HepG2 (cell line): ENCODE data around the gene ADGRG1. TPM values are rescaled to one million over a fixed set of nuclear protein-coding genes. Genes with fewer than 3 reads are reported as not detected.

Experiments
- DNMT3B ChIP-seq: conservative IDR thresholded peaks from 2 replicates; pipeline ENCODE4 v1.6.1; 2016; ENCODE audit warnings: missing biosample characterization, control low read depth
- EHMT2 ChIP-seq: fragments of 200-600 bp; sonication (generic); IDR thresholded peaks from 2 replicates; pipeline ENCODE4 v1.7.0; 2017; ENCODE audit warnings: antibody characterized with exemption, low read depth, low read length, borderline replicate concordance
- ERF ChIP-seq: IDR thresholded peaks from 2 replicates; pipeline ENCODE4 v1.6.1; 2018; ENCODE audit warnings: missing biosample characterization, missing genetic modification reagents
- ESRRA ChIP-seq: sonication (generic); formaldehyde crosslinking; IDR thresholded peaks from 2 replicates; pipeline ENCODE4 v1.5.1; 2020; ENCODE audit warnings: mild to moderate bottlenecking, low read depth, missing genetic modification reagents
- NCOR1 ChIP-seq: fragments of 200-600 bp; sonication (generic); IDR thresholded peaks from 2 replicates; pipeline ENCODE4 v1.7.0; 2017; ENCODE audit warnings: antibody characterized with exemption, low read length, borderline replicate concordance
- NFE2L1 ChIP-seq: sonication (generic); formaldehyde crosslinking; IDR thresholded peaks from 2 replicates; pipeline ENCODE4 v1.4.0; 2020; ENCODE audit warnings: missing genetic modification reagents, mild to moderate bottlenecking, borderline replicate concordance
- NKX3-1 ChIP-seq: sonication (generic); formaldehyde crosslinking; IDR thresholded peaks from 2 replicates; pipeline ENCODE4 v1.5.0; 2020; ENCODE audit warnings: missing genetic modification reagents
- TOPORS ChIP-seq: sonication (generic); formaldehyde crosslinking; IDR thresholded peaks from 2 replicates; pipeline ENCODE4 v1.8.0; 2023; ENCODE audit warnings: mild to moderate bottlenecking, missing genetic modification reagents
- TP53 ChIP-seq: sonication (generic); formaldehyde crosslinking; conservative IDR thresholded peaks from 2 replicates; pipeline ENCODE4 v1.4.0; 2020; ENCODE audit warnings: missing genetic modification reagents
- TRIM24 ChIP-seq: sonication (generic); formaldehyde crosslinking; IDR thresholded peaks from 2 replicates; pipeline ENCODE4 v1.8.0; 2022; ENCODE audit warnings: mild to moderate bottlenecking, missing genetic modification reagents
- ZNF264 ChIP-seq: sonication (generic); formaldehyde crosslinking; IDR thresholded peaks from 2 replicates; pipeline ENCODE4 v1.4.0; 2020; ENCODE audit warnings: missing genetic modification reagents
- ZNF329 ChIP-seq: sonication (generic); formaldehyde crosslinking; IDR thresholded peaks from 2 replicates; pipeline ENCODE4 v1.9.0; 2021; ENCODE audit warnings: low read depth, mild to moderate bottlenecking, missing genetic modification reagents
- ZNF350 ChIP-seq: sonication (generic); formaldehyde crosslinking; IDR thresholded peaks from 2 replicates; pipeline ENCODE4 v1.4.0; 2020; ENCODE audit warnings: mild to moderate bottlenecking, low read depth, missing genetic modification reagents, borderline replicate concordance
- ZNF484 ChIP-seq: sonication (generic); formaldehyde crosslinking; IDR thresholded peaks from 2 replicates; pipeline ENCODE4 v1.5.1; 2020; ENCODE audit warnings: mild to moderate bottlenecking, low read depth, missing genetic modification reagents, borderline replicate concordance
- ZNF549 ChIP-seq: sonication (generic); formaldehyde crosslinking; IDR thresholded peaks from 2 replicates; pipeline ENCODE4 v1.5.0; 2020; ENCODE audit warnings: missing genetic modification reagents
- ZNF572 ChIP-seq: sonication (generic); formaldehyde crosslinking; IDR thresholded peaks from 2 replicates; pipeline ENCODE4 v1.5.1; 2020; ENCODE audit warnings: mild to moderate bottlenecking, missing genetic modification reagents
- ZNF776 ChIP-seq: sonication (generic); formaldehyde crosslinking; IDR thresholded peaks from 2 replicates; pipeline ENCODE4 v1.4.0; 2020; ENCODE audit warnings: mild to moderate bottlenecking, missing genetic modification reagents
- polyA plus RNA-seq, 8 experiments: library from polyadenylated mRNA; depleted of rRNA in 3 of 8; stranded (reverse) in 7 of 8; unstranded in 1 of 8; fragments of >200 nt; fragmentation: Illumina TruSeq in 4 of 8; extraction: Trizol in 4 of 8; gene quantifications; 2 replicates each; pipeline versions ENCODE4 v1.2.1 to v1.2.3, GENCODE V29; 2011 to 2016; ENCODE audit warnings: low read depth in 4 of 8, missing spikeins in 1 of 8, mixed read lengths in 1 of 8; ENCODE audit not compliant: insufficient read depth in 1 of 8
- total RNA-seq, 5 experiments: library from RNA; depleted of rRNA; stranded (reverse); fragments of >200 nt; fragmentation: Illumina TruSeq; extraction: Trizol; gene quantifications; 2 replicates each; pipeline ENCODE4 v1.2.3, GENCODE V29; 2016; ENCODE audit warnings: low read depth in 1 of 5
- TF ChIP-seq, protein P1 (sequence below): IDR thresholded peaks from 2 replicates; pipeline ENCODE4 v1.6.1; 2016; ENCODE audit warnings: missing biosample characterization, missing genetic modification reagents, low read depth
- TF ChIP-seq, protein P2 (sequence below): sonication (generic); formaldehyde crosslinking; IDR thresholded peaks from 2 replicates; pipeline ENCODE4 v1.9.0; 2021; ENCODE audit warnings: missing genetic modification reagents, mild to moderate bottlenecking, borderline replicate concordance
- TF ChIP-seq, protein P3 (sequence below): IDR thresholded peaks from 2 replicates; pipeline ENCODE4 v1.6.1; 2018; ENCODE audit warnings: missing genetic modification reagents
- TF ChIP-seq, protein P4 (sequence below): sonication (generic); formaldehyde crosslinking; IDR thresholded peaks from 2 replicates; pipeline ENCODE4 v1.8.1; 2022; ENCODE audit warnings: low read depth, mild to moderate bottlenecking, missing genetic modification reagents
- TF ChIP-seq, protein P5 (sequence below): sonication (generic); formaldehyde crosslinking; IDR thresholded peaks from 2 replicates; pipeline ENCODE4 v1.9.0; 2021; ENCODE audit warnings: missing genetic modification reagents, borderline replicate concordance

ADGRG1 gene
- total and polyA plus RNA-seq, 2 of the 13 experiments (the other 11 are each of a cell fraction or from before 2014, with no cell fraction given), result 2.7 to 5.9 TPM

DNA sequence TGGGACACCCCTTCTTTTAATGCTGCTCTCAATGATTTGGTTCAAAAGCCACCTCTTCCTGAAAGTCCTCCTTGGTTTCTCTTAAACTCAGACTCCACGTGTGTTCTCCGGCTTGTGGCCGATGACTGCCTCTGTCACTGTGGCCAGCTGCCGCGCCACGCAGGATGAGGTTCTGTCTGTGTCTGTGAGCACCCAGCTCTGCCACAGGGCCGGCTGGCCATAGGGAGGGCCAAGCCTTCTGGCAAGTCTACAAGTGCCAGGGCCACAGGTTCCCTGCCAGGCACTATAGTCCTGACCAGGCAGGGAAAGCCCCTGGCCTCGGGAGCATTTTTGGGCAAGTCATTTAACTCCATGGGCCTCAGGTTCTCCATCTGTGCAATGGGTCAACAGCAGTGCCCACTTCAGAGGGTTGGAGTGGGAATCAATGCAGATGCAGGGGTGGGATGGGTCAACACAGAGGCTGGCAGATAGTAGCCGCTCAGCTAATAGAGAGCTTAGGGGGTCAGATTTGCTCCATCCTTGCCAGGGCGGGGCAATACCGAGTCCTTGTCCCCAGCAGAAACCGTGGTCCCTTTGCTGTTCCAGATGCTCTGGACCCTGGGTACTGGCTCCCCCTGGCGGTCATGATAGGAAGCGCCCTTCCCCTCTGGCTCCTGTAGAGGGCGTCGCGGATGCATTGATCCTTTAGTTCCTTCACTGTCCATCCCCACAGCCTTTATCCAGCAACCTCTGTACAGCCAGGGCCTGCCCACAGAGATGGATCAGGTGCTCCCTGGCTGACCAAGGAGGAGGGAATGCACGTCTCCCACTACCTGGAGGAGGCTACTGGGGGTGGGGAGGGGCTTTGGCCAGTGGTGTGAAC is 20.4 kb downstream of the ADGRG1 start (continued):
- TF ChIP-seq TOPORS (CRISPR knock-in tag) (peak; percentile 76; the same call in 1 of the 2 replicates), TP53 (CRISPR knock-in tag) (no peak), ZNF484 (CRISPR knock-in tag) (no peak), NFE2L1 (CRISPR knock-in tag) (no peak), ZNF549 (CRISPR knock-in tag) (no peak), ZNF572 (peak; percentile 95), ZNF329 (CRISPR knock-in tag) (no peak), NCOR1 (no peak), ESRRA (0 out of 2 replicates have a peak, but pooled peaks have one; percentile 33), ZNF776 (CRISPR knock-in tag) (no peak), ERF (peak; percentile 93), ZNF264 (CRISPR knock-in tag) (peak; percentile 55; the same call in 1 of the 2 replicates), ZNF350 (CRISPR knock-in tag) (peak; percentile 76; the same call in 1 of the 2 replicates), NKX3-1 (CRISPR knock-in tag) (no peak), DNMT3B (CRISPR knock-in tag) (no peak), EHMT2 (no peak), TRIM24 (no peak)
- TF ChIP-seq, protein P1, sequence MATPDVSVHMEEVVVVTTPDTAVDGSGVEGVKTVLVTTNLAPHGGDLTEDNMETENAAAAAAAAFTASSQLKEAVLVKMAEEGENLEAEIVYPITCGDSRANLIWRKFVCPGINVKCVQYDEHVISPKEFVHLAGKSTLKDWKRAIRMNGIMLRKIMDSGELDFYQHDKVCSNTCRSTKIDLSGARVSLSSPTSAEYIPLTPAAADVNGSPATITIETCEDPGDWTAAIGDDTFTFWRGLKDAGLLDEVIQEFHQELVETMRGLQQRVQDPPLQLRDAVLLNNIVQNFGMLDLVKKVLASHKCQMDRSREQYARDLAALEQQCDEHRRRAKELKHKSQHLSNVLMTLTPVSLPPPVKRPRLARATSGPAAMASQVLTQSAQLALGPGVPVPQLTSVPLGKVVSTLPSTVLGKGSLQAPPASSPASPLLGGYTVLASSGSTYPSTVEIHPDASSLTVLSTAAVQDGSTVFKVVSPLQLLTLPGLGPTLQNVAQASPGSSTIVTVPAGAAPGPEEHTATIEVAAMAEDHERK (CRISPR knock-in tag), result no peak
- TF ChIP-seq, protein P2, sequence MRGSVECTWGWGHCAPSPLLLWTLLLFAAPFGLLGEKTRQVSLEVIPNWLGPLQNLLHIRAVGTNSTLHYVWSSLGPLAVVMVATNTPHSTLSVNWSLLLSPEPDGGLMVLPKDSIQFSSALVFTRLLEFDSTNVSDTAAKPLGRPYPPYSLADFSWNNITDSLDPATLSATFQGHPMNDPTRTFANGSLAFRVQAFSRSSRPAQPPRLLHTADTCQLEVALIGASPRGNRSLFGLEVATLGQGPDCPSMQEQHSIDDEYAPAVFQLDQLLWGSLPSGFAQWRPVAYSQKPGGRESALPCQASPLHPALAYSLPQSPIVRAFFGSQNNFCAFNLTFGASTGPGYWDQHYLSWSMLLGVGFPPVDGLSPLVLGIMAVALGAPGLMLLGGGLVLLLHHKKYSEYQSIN (CRISPR knock-in tag), result no peak
- TF ChIP-seq, protein P3, sequence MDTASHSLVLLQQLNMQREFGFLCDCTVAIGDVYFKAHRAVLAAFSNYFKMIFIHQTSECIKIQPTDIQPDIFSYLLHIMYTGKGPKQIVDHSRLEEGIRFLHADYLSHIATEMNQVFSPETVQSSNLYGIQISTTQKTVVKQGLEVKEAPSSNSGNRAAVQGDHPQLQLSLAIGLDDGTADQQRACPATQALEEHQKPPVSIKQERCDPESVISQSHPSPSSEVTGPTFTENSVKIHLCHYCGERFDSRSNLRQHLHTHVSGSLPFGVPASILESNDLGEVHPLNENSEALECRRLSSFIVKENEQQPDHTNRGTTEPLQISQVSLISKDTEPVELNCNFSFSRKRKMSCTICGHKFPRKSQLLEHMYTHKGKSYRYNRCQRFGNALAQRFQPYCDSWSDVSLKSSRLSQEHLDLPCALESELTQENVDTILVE (CRISPR knock-in tag), result peak; percentile 75; the same call in 1 of the 2 replicates
- TF ChIP-seq, protein P4, sequence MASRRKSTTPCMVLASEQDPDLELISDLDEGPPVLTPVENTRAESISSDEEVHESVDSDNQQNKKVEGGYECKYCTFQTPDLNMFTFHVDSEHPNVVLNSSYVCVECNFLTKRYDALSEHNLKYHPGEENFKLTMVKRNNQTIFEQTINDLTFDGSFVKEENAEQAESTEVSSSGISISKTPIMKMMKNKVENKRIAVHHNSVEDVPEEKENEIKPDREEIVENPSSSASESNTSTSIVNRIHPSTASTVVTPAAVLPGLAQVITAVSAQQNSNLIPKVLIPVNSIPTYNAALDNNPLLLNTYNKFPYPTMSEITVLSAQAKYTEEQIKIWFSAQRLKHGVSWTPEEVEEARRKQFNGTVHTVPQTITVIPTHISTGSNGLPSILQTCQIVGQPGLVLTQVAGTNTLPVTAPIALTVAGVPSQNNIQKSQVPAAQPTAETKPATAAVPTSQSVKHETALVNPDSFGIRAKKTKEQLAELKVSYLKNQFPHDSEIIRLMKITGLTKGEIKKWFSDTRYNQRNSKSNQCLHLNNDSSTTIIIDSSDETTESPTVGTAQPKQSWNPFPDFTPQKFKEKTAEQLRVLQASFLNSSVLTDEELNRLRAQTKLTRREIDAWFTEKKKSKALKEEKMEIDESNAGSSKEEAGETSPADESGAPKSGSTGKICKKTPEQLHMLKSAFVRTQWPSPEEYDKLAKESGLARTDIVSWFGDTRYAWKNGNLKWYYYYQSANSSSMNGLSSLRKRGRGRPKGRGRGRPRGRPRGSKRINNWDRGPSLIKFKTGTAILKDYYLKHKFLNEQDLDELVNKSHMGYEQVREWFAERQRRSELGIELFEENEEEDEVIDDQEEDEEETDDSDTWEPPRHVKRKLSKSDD, result no peak
- TF ChIP-seq, protein P5, sequence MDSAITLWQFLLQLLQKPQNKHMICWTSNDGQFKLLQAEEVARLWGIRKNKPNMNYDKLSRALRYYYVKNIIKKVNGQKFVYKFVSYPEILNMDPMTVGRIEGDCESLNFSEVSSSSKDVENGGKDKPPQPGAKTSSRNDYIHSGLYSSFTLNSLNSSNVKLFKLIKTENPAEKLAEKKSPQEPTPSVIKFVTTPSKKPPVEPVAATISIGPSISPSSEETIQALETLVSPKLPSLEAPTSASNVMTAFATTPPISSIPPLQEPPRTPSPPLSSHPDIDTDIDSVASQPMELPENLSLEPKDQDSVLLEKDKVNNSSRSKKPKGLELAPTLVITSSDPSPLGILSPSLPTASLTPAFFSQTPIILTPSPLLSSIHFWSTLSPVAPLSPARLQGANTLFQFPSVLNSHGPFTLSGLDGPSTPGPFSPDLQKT, result no peak
